DOHH2 (cell line): Measurements from ENCODE around the gene RBM24.

Experiments
- H3F3A ChIP-seq: fragments of 200-600 bp; sonication (generic), shearing (Covaris generic); 2 replicates; pipeline ENCODE4 v1.6.0; 2016; ENCODE audit warnings: antibody characterized with exemption, mild to moderate bottlenecking; ENCODE audit not compliant: control insufficient read depth, insufficient read depth
- H3K27ac ChIP-seq: fragments of 200-600 bp; sonication (generic); 2 replicates; pipeline ENCODE4 v1.5.1; 2014; ENCODE audit warnings: low read depth, mild to moderate bottlenecking, low read length, moderate library complexity
- H3K27me3 ChIP-seq: fragments of 200-600 bp; sonication (generic); 2 replicates; pipeline ENCODE4 v1.6.1; 2014; ENCODE audit warnings: mild to moderate bottlenecking, low read length, mixed read lengths; ENCODE audit not compliant: control insufficient read depth
- H3K36me3 ChIP-seq: fragments of 200-600 bp; sonication (generic); 2 replicates; pipeline ENCODE4 v1.6.1; 2014; ENCODE audit warnings: mild to moderate bottlenecking, low read length, moderate library complexity, mixed read lengths; ENCODE audit not compliant: control insufficient read depth
- H3K4me1 ChIP-seq: fragments of 200-600 bp; sonication (generic); 2 replicates; pipeline ENCODE4 v1.6.1; 2014; ENCODE audit warnings: mild to moderate bottlenecking, low read length, mixed read lengths; ENCODE audit not compliant: control insufficient read depth
- H3K4me2 ChIP-seq: fragments of 200-600 bp; sonication (generic); 2 replicates; pipeline ENCODE4 v1.6.0; 2014; ENCODE audit warnings: mild to moderate bottlenecking, low read length, moderate library complexity
- H3K4me3 ChIP-seq: fragments of 200-600 bp; sonication (generic); 2 replicates; pipeline ENCODE4 v1.5.1; 2014; ENCODE audit warnings: mild to moderate bottlenecking, low read length, mixed read lengths
- H3K79me2 ChIP-seq: fragments of 200-600 bp; sonication (generic); 2 replicates; pipeline ENCODE4 v1.6.1; 2014; ENCODE audit warnings: mild to moderate bottlenecking, low read length, mixed read lengths; ENCODE audit not compliant: control insufficient read depth
- H3K9me2 ChIP-seq: fragments of 200-600 bp; sonication (generic); replicated peaks from 2 replicates; pipeline ENCODE4 v1.6.1; 2014; ENCODE audit warnings: mild to moderate bottlenecking, low read length, mixed read lengths; ENCODE audit not compliant: control insufficient read depth
- H3K9me3 ChIP-seq: fragments of 200-600 bp; sonication (generic); 2 replicates; pipeline ENCODE4 v1.6.1; 2014; ENCODE audit warnings: antibody characterized with exemption, low read length, mixed read lengths; ENCODE audit not compliant: control insufficient read depth, insufficient read depth
- H4K20me1 ChIP-seq: fragments of 200-600 bp; sonication (generic); 2 replicates; pipeline ENCODE4 v1.6.0; 2014; ENCODE audit warnings: low read depth, mild to moderate bottlenecking, antibody characterized with exemption, low read length, moderate library complexity; ENCODE audit not compliant: control insufficient read depth, insufficient read depth
- CTCF ChIP-seq: fragments of 200-600 bp; sonication (generic); IDR thresholded peaks from one replicate; pipeline ENCODE4 v1.5.1; 2014; ENCODE audit warnings: antibody characterized with exemption, mild to moderate bottlenecking, low read depth, low read length; ENCODE audit not compliant: poor library complexity, severe bottlenecking
- EZH2phosphoT487 ChIP-seq: fragments of 200-600 bp; sonication (generic); IDR thresholded peaks from 2 replicates; pipeline ENCODE4 v1.6.1; 2017; ENCODE audit warnings: borderline replicate concordance, mild to moderate bottlenecking, antibody characterized with exemption, low read length, moderate library complexity, mixed read lengths

Gene RBM24

GRCh38 chr6:17281100-17281496 lies at the start of gene RBM24:
Gene RBM24, plus strand, starts transcription at chr6:17281361. Its CDS starts 221 bp downstream, at chr6:17281582.
- Histone ChIP-seq H3K4me2 (no peak within 1 kb of the TSS), H3K27ac (no peak within 1 kb of the TSS), H3K27me3 (no peaks in the 10 kb centered on the region), H3F3A (no peaks in the 10 kb centered on the region), H3K9me2 (no peaks in the 10 kb centered on the region), H3K79me2 (no peaks in the 10 kb centered on the region), H4K20me1 (no peaks in the 10 kb centered on the region), H3K4me3 (no peak within 1 kb of the TSS), H3K4me1 (no peaks in the 10 kb centered on the region), H3K9me3 (no peaks in the 10 kb centered on the region), H3K36me3 (no peaks in the 10 kb centered on the region)
- no peak for TF ChIP-seq EZH2phosphoT487
- no peak for TF ChIP-seq CTCF

- no peak overlapping the region for H3K4me3 ChIP-seq
- TF ChIP-seq EZH2phosphoT487 = no peak
- TF ChIP-seq CTCF = no peak
Observed at GRCh38 chr6:17233531-17233930, 47.6 kb upstream of the RBM24 start.

GRCh38 chr6:17237246-17237645 lies 43.9 kb upstream of the RBM24 start:
- H3K79me2 ChIP-seq = no peaks in the 10 kb centered on the region
- H3K4me2 ChIP-seq = no peak overlapping the region
- TF ChIP-seq CTCF (no peak), EZH2phosphoT487 (no peak)
- no peak overlapping the region for H3K4me3 ChIP-seq
- H3K9me2 ChIP-seq = no peaks in the 10 kb centered on the region
- H3K36me3 ChIP-seq = no peaks in the 10 kb centered on the region
- no peaks in the 10 kb centered on the region for H3F3A ChIP-seq
- H3K27ac ChIP-seq = no peak overlapping the region
- H3K27me3 ChIP-seq = no peaks in the 10 kb centered on the region
- no peaks in the 10 kb centered on the region for H3K4me1 ChIP-seq
- no peaks in the 10 kb centered on the region for H4K20me1 ChIP-seq
- H3K9me3 ChIP-seq = no peaks in the 10 kb centered on the region

More at GRCh38 chr6:17233531-17233930, 47.6 kb upstream of the RBM24 start:
- Histone ChIP-seq H3K4me1 (no peaks in the 10 kb centered on the region), H3K9me3 (no peaks in the 10 kb centered on the region; the same call in 1 of the 2 replicates), H3K79me2 (no peaks in the 10 kb centered on the region), H3K9me2 (no peaks in the 10 kb centered on the region), H3K4me2 (no peak overlapping the region), H3F3A (no peaks in the 10 kb centered on the region), H3K27ac (no peak overlapping the region), H3K27me3 (no peaks in the 10 kb centered on the region), H4K20me1 (no peaks in the 10 kb centered on the region), H3K36me3 (no peaks in the 10 kb centered on the region)

GRCh38 chr6:17239260-17239659 lies 41.9 kb upstream of the RBM24 start:
- Histone ChIP-seq H3K4me2 (no peak overlapping the region), H3K27me3 (no peaks in the 10 kb centered on the region), H3F3A (no peaks in the 10 kb centered on the region), H3K4me3 (no peak overlapping the region), H3K36me3 (no peaks in the 10 kb centered on the region), H3K79me2 (no peaks in the 10 kb centered on the region), H3K4me1 (no peaks in the 10 kb centered on the region), H4K20me1 (no peaks in the 10 kb centered on the region), H3K9me2 (no peaks in the 10 kb centered on the region), H3K9me3 (no peaks in the 10 kb centered on the region), H3K27ac (no peak overlapping the region)
- TF ChIP-seq EZH2phosphoT487 (no peak), CTCF (no peak)
